OCI-LY3 (cell line): ENCODE measurements around the gene GPX7.

Experiments
- H2AFZ ChIP-seq: fragments of 200-600, 300-600 bp; shearing (Covaris generic); 2 replicates; pipeline ENCODE4 v1.6.0; 2014; ENCODE audit warnings: antibody characterized with exemption, low read depth, low read length
- H3K27ac ChIP-seq: fragments of 200-600, 300-600 bp; sonication (generic); 2 replicates; pipeline ENCODE4 v1.5.1; 2014; ENCODE audit warnings: mild to moderate bottlenecking, low read length, moderate library complexity, mixed read lengths
- H3K27me3 ChIP-seq: fragments of 200-600, 300-600 bp; sonication (generic); 2 replicates; pipeline ENCODE4 v1.6.1; 2014; ENCODE audit warnings: low read depth, low read length, mixed read lengths
- H3K36me3 ChIP-seq: fragments of 200-600, 300-600 bp; sonication (generic); replicated peaks from 2 replicates; pipeline ENCODE3; 2014; ENCODE audit warnings: low read depth, low read length, mixed read lengths
- H3K4me1 ChIP-seq: fragments of 300-600, 200-600 bp; sonication (generic); 2 replicates; pipeline ENCODE4 v1.6.1; 2014; ENCODE audit warnings: low read length, mixed read lengths
- H3K4me2 ChIP-seq: fragments of 200-600, 300-600 bp; sonication (generic); 2 replicates; pipeline ENCODE4 v1.6.1; 2014; ENCODE audit warnings: low read length, mixed read lengths
- H3K4me3 ChIP-seq: fragments of 300-600, 200-600 bp; sonication (generic); 2 replicates; pipeline ENCODE4 v1.5.1; 2014; ENCODE audit warnings: antibody characterized with exemption, mild to moderate bottlenecking, low read length, moderate library complexity
- H3K79me2 ChIP-seq: fragments of 300-600, 200-600 bp; shearing (Covaris generic); 2 replicates; pipeline ENCODE4 v1.6.1; 2014; ENCODE audit warnings: mild to moderate bottlenecking, low read length, mixed read lengths
- H3K9ac ChIP-seq: fragments of 300-600, 200-600 bp; shearing (Covaris generic); 2 replicates; pipeline ENCODE4 v1.6.0; 2014; ENCODE audit warnings: mild to moderate bottlenecking, low read length, moderate library complexity
- H3K9me3 ChIP-seq: fragments of 200-600, 300-600 bp; shearing (Covaris generic); 2 replicates; pipeline ENCODE4 v1.6.1; 2014; ENCODE audit warnings: low read length, mixed read lengths; ENCODE audit not compliant: insufficient read depth
- H4K20me1 ChIP-seq: fragments of 200-600, 300-600 bp; sonication (generic); 2 replicates; pipeline ENCODE4 v1.6.1; 2016; ENCODE audit warnings: low read length, mixed read lengths; ENCODE audit not compliant: insufficient read depth
- EZH2phosphoT487 ChIP-seq: fragments of 200-600 bp; shearing (Covaris generic); IDR thresholded peaks from 2 replicates; pipeline ENCODE4 v1.6.1; 2018; ENCODE audit warnings: antibody characterized with exemption, mixed run types, low read depth
- TF ChIP-seq, protein P1 (sequence below): fragments of 200-600, 300-600 bp; sonication (generic); IDR thresholded peaks from 2 replicates; pipeline ENCODE4 v1.5.1; 2014; ENCODE audit warnings: antibody characterized with exemption, low read length, low read depth

The GPX7 gene

DNA sequence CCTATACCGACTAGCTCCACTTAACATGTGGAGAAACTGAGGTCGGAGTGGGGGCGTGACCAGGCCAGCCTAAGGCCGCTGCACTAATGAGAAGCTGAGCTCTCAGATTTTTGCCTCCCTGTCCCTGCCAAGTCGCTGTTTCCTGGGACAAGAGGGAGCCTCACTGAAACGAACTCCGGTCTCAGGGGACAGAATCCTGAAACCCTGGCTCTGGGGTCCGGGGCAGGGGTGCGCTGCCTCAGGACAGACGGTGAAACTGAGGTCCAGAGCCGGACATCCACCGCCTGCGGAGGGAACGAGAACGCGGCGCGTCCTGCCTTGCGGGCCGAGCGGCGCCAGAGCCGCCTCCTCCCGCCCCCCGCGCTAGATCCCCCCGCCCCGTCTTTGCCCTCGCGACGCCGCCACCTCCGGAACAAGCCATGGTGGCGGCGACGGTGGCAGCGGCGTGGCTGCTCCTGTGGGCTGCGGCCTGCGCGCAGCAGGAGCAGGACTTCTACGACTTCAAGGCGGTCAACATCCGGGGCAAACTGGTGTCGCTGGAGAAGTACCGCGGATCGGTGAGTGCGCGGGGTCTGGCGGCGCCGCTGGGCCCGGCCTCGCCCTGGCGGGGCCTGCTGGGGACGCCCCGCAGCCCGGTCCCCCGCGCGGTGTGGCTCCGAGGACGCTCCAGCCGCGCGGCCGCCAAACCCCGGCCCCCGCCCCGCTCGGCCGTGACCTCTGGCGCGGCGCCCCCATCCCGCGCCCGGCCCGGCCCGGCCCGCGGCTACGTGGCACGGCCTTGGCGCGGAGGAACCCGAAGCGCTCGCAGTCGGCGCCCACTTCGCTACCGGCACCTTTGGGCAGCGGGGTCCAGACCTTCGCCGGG lies at the start of gene GPX7:
Gene GPX7 (plus strand): TSS at position 381 of the 865 bp plus-strand sequence. CDS start 39 bp downstream, at position 420.
- Histone ChIP-seq H3K79me2 (peaks cover 22% of the 10 kb centered on the region), H3K9ac (peak within 1 kb of the TSS; percentile 94), H3K4me3 (peak within 1 kb of the TSS; percentile 75), H2AFZ (peak within 1 kb of the TSS; percentile 90), H4K20me1 (0 out of 2 replicates have a peak, but pooled peaks cover 2% of the 10 kb centered on the region), H3K27me3 (no peaks in the 10 kb centered on the region), H3K4me1 (peaks cover 27% of the 10 kb centered on the region), H3K27ac (peak within 1 kb of the TSS; percentile 52), H3K9me3 (no peaks in the 10 kb centered on the region), H3K36me3 (peaks cover 11% of the 10 kb centered on the region), H3K4me2 (peak within 1 kb of the TSS; percentile 97)
- TF ChIP-seq, protein P1, sequence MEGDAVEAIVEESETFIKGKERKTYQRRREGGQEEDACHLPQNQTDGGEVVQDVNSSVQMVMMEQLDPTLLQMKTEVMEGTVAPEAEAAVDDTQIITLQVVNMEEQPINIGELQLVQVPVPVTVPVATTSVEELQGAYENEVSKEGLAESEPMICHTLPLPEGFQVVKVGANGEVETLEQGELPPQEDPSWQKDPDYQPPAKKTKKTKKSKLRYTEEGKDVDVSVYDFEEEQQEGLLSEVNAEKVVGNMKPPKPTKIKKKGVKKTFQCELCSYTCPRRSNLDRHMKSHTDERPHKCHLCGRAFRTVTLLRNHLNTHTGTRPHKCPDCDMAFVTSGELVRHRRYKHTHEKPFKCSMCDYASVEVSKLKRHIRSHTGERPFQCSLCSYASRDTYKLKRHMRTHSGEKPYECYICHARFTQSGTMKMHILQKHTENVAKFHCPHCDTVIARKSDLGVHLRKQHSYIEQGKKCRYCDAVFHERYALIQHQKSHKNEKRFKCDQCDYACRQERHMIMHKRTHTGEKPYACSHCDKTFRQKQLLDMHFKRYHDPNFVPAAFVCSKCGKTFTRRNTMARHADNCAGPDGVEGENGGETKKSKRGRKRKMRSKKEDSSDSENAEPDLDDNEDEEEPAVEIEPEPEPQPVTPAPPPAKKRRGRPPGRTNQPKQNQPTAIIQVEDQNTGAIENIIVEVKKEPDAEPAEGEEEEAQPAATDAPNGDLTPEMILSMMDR = no peak
- no peak for TF ChIP-seq EZH2phosphoT487

DNA sequence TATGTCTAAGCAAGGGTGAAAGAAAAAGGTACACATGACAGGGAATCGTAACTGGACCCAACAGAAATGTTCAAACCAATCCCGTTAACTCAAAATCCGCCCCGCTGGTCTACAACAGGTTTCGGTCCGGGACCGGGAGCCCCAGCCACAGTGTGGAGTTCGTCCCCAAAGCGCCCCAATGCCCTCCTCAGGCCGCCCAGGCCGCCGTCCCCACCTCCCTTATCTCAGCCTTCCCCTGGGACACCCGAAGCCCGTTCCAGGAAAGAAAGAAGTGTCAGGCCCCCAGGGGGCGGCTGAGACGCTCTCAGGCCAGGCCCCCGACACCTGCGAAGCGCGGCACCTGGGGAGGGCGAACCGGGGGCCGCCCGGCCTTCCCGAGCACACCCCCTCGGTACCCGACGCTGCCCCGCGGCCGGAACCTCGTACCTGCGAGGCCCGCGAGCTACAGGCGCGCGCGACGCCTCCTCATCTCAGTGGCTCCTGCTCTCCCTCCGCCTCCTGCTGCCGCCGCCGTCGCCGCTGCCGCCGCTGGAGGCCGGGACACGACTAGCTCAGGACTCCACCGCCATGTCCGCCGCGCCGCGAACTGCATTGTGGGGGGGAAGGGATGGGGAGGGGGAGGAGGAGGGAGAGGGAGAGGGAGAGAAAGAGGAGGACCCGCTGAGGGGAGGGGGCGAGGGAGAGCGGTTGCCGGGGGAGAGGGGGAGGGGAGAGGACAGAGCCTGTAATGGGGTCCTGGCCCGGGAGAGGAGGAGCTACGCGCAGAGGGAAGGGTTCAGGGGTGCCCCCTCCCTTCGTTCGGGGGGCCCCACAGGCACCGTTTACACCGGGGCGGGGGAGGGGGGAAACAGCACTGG lies 49.4 kb upstream of the GPX7 start, which contains the start of gene TUT4:
Gene TUT4 (minus strand): TSS at position 588 of the 857 bp plus-strand sequence. CDS start 26,812 bp downstream, outside the sequence.
- H3K9me3 ChIP-seq = no peaks in the 10 kb centered on the region
- peaks cover 27% of the 10 kb centered on the region for H3K4me1 ChIP-seq
- peak within 1 kb of the TSS; percentile 98 for H3K9ac ChIP-seq
- H3K27ac ChIP-seq = peak within 1 kb of the TSS; percentile 86
- H3K79me2 ChIP-seq = peaks cover 57% of the 10 kb centered on the region
- H3K4me3 ChIP-seq = peak within 1 kb of the TSS; percentile 94
- TF ChIP-seq, protein P1 = no peak
- TF ChIP-seq EZH2phosphoT487 = no peak
- peak within 1 kb of the TSS; percentile 95 for H3K4me2 ChIP-seq
- no peaks in the 10 kb centered on the region for H3K27me3 ChIP-seq
- H2AFZ ChIP-seq = peak within 1 kb of the TSS; percentile 28; the same call in 1 of the 2 replicates
- peaks cover 36% of the 10 kb centered on the region for H4K20me1 ChIP-seq
- no peaks in the 10 kb centered on the region for H3K36me3 ChIP-seq

DNA sequence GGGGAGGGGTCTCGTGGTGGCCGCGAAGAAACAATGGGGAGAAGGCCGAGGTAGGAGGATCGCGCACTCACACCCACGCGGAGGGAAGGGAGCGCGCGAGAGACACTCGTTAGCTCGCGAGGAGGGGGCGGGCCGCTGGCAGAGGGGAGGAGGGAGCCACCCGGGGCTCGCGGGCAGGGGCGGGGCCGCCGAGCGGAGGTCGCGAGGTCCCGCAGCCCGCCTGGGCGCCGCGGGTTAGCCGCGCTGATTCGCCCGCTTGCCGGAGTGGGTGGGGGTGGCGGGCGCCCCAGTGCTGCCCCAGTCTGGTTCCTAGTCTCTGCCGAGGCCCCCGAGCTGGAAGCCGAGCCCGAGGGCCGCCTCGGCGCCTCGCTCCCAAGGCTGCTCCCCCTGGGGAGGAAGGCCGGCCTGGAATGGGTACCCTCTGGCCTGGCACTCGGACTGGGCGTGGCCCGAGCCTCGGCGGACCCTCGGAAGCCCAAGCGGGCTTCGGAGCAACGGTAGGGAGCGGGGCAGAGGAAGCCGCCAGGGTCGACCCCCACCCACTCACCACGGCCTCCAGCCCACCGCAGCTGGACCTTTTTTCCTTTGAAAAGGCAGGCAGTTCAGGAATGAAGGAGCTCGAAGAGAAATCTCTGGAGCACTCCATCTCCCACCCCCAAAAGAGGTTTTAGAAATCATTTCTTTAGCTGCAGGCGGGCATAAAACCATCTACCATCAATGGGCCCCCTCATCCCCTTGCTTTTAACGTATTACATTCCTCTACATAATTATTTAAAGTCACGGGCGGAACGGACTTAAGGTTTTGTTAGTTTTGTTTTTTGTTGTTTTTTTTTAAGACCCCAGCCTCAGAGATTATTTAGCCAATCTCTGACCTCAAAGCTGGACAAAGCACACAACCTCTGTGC lies 48.6 kb upstream of the GPX7 start:
- no peaks in the 10 kb centered on the region for H3K9me3 ChIP-seq

More for the DNA sequence above, 48.6 kb upstream of the GPX7 start:
- peak overlapping the region; percentile 28; the same call in 1 of the 2 replicates for H2AFZ ChIP-seq
- H3K27me3 ChIP-seq = no peaks in the 10 kb centered on the region
- peak overlapping the region; percentile 86 for H3K27ac ChIP-seq
- H3K4me3 ChIP-seq = peak overlapping the region; percentile 94
- no peaks in the 10 kb centered on the region for H3K36me3 ChIP-seq
- peaks cover 31% of the 10 kb centered on the region for H4K20me1 ChIP-seq
- H3K9ac ChIP-seq = peak overlapping the region; percentile 98
- peaks cover 27% of the 10 kb centered on the region for H3K4me1 ChIP-seq
- H3K4me2 ChIP-seq = peak overlapping the region; percentile 95
- no peak for TF ChIP-seq EZH2phosphoT487
- TF ChIP-seq, protein P1 = no peak
- peaks cover 48% of the 10 kb centered on the region for H3K79me2 ChIP-seq
